22Rv1 (cell line): ENCODE data around the gene KRT2.

Source experiments
- ZFX ChIP-seq: fragments of 450-650 bp; IDR thresholded peaks from 2 replicates; pipeline ENCODE4 v1.6.1; 2017; ENCODE audit warnings: antibody characterized with exemption, borderline replicate concordance
- TF ChIP-seq, protein P1 (sequence below): fragments of 450-650 bp; IDR thresholded peaks from 2 replicates; pipeline ENCODE4 v1.5.1; 2017; ENCODE audit warnings: mild to moderate bottlenecking

GRCh38 chr12:52601671-52602070 is 50.3 kb downstream of the KRT2 start:
- TF ChIP-seq, protein P1, sequence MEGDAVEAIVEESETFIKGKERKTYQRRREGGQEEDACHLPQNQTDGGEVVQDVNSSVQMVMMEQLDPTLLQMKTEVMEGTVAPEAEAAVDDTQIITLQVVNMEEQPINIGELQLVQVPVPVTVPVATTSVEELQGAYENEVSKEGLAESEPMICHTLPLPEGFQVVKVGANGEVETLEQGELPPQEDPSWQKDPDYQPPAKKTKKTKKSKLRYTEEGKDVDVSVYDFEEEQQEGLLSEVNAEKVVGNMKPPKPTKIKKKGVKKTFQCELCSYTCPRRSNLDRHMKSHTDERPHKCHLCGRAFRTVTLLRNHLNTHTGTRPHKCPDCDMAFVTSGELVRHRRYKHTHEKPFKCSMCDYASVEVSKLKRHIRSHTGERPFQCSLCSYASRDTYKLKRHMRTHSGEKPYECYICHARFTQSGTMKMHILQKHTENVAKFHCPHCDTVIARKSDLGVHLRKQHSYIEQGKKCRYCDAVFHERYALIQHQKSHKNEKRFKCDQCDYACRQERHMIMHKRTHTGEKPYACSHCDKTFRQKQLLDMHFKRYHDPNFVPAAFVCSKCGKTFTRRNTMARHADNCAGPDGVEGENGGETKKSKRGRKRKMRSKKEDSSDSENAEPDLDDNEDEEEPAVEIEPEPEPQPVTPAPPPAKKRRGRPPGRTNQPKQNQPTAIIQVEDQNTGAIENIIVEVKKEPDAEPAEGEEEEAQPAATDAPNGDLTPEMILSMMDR = no peak
- no peak for TF ChIP-seq ZFX
